GM12872 (cell line): Measurements from ENCODE around the gene ETV6.

Source experiments
- TF ChIP-seq, protein P1 (sequence below): IDR thresholded peaks from 3 replicates; pipeline ENCODE4 v1.5.1; 2011; ENCODE audit warnings: low read depth, mild to moderate bottlenecking, low read length, moderate library complexity; ENCODE audit not compliant: insufficient read depth

ETV6 gene

GRCh38 chr12:11747969-11748368 lies 98.5 kb downstream of the ETV6 start:
- TF ChIP-seq, protein P1, sequence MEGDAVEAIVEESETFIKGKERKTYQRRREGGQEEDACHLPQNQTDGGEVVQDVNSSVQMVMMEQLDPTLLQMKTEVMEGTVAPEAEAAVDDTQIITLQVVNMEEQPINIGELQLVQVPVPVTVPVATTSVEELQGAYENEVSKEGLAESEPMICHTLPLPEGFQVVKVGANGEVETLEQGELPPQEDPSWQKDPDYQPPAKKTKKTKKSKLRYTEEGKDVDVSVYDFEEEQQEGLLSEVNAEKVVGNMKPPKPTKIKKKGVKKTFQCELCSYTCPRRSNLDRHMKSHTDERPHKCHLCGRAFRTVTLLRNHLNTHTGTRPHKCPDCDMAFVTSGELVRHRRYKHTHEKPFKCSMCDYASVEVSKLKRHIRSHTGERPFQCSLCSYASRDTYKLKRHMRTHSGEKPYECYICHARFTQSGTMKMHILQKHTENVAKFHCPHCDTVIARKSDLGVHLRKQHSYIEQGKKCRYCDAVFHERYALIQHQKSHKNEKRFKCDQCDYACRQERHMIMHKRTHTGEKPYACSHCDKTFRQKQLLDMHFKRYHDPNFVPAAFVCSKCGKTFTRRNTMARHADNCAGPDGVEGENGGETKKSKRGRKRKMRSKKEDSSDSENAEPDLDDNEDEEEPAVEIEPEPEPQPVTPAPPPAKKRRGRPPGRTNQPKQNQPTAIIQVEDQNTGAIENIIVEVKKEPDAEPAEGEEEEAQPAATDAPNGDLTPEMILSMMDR = no peak

GRCh38 chr12:11748903-11749302 lies 99.4 kb downstream of the ETV6 start:
- TF ChIP-seq, protein P1 = no peak

GRCh38 chr12:11749943-11750690 lies 100.6 kb downstream of the ETV6 start:
- TF ChIP-seq, protein P1 = no peak

DNA sequence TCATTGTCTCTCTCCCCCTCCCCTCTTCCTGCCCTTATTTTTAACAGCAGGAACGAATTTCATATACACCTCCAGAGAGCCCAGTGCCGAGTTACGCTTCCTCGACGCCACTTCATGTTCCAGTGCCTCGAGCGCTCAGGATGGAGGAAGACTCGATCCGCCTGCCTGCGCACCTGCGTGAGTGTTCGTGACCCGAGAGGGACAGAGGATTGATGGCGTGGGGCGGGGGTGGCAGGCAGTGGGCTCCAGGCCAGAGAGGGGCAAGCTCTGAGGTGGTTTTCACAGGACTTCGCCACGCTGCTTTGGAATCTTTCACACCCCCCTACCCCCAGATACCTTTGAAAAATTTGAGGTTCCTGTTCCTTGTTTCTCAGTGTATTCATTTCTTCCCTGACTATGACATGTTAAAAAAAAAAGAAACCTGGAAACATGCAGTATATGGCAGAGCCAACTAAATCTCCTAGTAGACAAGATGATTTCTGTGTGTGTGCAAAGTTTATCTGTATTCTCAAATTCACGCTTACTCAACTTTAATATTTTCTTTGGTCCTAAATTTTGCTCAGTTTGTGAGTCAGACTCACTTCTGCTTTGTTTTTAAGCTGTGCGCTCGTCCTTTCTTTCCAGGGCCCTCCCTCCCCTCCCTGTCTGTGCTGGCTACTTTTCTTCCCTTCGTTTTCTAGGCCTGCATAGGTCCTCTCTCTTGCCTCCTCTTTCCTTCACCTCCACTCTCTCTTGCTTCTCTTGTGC lies 103.1 kb downstream of the ETV6 start:
- TF ChIP-seq, protein P1 = no peak

DNA sequence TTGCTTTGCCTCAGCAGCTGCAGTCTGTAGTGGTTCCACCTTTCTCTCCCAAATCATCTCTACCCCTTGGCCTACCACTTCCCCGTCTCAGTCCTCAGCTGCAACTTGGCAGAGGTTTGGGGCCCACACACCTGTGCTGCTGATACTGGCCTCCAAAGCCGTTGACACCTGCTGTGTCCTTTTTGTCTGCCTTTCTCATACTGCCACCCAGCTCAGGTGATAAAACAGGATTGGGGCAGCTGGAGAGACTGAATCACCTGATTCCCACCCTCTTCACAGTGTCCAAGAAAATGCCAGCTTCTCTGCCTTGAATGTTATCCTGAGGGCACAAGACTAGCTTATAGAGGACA lies 103.7 kb downstream of the ETV6 start:
- TF ChIP-seq, protein P1 = no peak

DNA sequence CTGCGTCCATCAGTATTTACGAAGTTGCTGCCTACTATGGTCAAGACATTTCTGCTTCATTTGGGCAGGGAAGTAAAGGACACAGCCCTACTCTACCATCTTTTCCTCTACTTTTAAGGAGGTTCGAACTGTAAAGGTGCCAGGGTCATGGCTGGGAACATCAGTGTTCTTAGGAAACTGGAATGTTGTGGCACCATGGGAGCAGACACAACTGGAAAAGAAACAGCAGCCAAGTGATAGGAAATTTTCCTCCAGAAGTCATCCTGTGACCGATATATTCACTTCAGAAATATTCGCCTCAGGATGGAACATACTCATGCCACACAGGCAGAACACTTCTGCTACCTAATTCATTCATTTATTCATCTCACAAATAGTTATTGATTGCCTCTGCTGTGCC lies 104.4 kb downstream of the ETV6 start:
- TF ChIP-seq, protein P1 = no peak

DNA sequence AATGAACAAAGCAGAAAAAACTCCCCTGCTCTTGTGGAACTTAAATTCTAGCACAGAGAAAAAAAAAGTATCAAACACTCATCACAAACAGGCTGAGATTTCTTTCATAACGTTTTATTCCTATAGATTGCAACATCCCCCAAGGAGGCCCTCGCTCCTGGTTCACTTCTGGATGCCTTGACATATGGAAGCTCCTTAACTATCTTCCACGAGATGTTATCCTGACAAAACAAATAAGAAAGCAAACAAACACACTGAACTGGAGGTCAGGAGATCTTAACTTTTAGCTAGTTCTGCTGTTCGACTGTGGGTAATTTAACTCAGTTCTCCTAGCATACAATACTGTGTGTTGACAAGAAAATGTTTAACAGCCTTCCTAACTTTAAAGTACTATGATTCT lies 104.8 kb downstream of the ETV6 start:
- TF ChIP-seq, protein P1 = no peak
